Ramos (cell line): ENCODE results near the gene SRI.

ENCODE experiments used
- in situ Hi-C: fragments of 300-500 bp; cut with MboI; formaldehyde crosslinking; loops from one replicate; pipeline ENCODE4 v1.14.3; 2022; ENCODE audit warnings: low sequenced_read_pairs; ENCODE audit not compliant: unreplicated experiment

SRI gene

DNA sequence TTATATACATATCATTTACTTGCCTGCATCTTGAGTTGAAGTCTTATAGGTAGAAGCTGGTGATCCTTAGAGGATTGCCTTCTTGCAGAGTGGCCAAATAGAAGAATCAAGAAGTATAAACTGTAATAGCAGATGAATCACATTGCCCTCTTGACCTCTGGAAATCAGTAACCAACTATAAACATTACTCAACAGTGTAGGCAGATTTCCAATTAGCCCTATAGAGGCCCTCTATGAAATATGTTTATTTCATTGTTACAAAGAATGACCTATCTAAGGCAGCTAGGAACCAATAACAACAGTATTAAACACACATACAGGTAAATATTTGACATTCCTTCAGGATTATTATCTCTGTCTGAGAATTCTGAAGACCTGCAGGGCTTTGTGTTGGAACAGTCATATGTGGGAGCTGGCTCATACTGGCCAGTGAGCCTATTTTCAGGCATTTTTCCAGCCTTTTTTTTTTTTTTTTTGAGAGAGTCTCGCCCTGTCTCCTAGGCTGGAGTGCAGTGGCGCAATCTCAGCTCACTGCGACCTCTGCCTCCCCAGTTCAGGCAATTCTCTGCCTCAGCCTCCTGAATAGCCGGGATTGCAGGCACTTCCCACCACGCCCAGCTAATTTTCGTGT, 7.2 kb upstream of the SRI start:
- in situ Hi-C loops: no loop called here

GRCh38 chr7:88226201-88226600, 6.4 kb upstream of the SRI start:
- in situ Hi-C loops: no loop called here

DNA sequence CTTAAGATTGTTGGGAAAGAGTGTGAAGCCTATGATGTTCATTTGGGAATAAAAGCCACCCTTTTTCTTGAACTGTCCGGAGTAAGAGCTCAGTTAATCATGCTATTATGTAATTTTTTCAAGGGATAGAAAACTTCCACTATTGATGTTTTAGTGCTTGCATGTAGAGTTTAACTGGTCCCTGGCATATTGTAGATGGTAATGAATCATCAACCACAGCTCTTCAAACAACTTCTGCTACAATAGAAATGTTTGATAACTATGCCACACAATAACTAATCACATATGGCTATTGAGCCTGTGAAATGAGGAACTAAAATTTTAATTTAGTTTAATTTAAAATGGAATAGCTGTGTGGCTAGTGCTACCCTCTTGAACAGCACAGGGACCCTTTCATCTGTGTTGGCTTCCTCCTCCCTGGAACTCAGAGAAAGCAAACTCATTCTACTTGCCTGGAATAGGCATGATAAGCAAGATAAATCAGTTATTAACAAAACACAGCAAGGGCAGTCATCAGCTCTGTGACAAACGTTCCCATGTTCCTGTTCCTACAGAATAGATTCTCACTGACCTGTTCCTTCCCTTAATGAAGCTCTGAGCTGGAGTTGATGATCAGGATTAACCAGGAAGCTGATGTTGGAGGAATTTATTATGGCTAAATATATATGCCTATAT, 4.9 kb upstream of the SRI start:
- in situ Hi-C loops: no loop called here

GRCh38 chr7:88223265-88223664, 3.4 kb upstream of the SRI start:
- in situ Hi-C loops: no loop called here

DNA sequence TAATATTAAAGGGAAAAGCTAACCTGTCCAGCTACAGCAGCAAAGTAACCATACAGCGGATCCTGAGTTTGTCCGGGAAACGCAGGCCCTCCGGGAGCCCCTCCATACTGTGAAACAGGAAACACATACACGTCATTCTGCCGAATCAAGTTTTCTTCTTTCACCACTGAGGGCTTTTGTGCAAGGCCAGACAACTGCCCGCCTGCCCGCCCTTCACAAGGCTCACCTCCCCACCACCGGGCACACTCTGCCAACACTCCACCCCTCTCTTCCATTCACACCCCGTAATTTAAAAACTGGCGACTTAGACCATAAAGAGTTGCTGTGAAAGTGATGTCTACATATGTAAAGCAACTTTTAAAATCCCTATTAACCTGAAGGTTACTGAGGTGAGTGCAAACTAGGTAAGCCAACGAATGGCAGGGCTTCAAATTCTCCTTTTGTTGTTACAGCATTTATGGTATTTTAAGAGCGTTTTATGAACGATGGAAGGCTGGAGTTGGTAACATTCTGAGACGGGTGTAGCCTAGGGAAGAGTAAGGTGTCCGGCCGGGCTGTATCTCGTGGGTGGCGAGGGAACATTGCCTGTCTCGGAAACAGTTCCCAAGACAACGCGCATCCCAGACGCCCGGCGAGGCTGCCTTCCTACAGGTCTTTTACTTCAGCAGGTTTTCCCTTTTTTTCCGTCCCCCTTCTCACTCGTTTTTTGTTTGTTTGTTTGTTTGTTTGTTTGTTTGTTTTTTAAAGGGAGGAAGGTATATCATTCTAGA, 817 bp downstream of the SRI start:
- in situ Hi-C loops: no loop called here

DNA sequence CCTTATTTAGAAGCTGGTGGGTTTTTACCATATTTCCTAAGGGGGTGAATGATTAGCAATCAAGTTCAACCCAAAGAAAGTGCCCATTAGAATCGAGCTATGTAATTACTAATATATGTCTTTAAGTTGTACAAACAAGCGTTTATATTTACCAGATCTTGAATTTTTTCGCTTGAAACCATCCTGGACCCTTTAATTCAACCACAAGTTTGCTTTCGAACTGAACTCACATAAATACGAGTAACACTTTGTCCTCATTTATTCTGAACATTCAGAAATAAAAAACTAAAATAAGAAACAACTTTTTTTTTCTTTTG, 1.5 kb downstream of the SRI start:
- in situ Hi-C loops: no loop called here

GRCh38 chr7:88217675-88218428, 2.0 kb downstream of the SRI start:
- in situ Hi-C loops: no loop called here

- in situ Hi-C loops: no loop called here
These were observed 3.6 kb downstream of the SRI start for GRCh38 chr7:88216276-88216675.

DNA sequence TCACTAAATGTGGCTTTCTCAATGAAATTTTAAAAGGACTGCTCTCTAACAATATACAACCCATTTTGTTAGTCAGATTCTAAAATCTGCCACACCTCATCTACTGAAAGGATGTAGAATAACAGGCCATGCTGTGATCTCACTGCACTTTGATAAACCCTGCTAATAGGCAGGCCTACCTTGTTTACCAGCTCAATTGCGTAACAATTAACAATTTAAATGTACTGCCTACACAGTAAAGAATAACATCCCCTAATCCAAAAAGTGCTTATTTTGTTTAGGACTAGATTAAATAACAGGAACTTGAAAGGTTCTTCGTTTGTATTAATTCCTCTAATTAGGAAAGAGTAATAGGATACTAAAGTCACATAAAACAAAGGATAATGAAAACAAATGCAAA, 4.5 kb downstream of the SRI start:
- in situ Hi-C loops: no loop called here

DNA sequence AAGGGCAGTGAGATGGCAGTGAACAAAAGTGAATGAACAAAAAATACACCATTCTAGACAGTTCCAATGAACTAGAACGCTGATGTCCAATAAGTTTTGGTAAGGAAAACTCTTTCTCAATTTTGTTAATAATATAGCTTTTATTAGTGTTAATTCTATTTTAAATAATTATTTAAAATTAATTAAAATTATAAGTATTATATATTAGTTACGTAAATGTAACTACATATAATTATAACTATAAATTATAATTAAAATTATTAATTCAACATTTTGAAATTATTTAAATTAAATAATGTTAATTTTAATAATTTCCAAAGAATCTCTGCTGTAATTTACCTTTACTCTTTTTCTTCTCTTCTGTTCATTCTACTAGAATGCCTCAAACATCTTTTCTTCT, 5.4 kb downstream of the SRI start:
- in situ Hi-C loops: no loop called here

DNA sequence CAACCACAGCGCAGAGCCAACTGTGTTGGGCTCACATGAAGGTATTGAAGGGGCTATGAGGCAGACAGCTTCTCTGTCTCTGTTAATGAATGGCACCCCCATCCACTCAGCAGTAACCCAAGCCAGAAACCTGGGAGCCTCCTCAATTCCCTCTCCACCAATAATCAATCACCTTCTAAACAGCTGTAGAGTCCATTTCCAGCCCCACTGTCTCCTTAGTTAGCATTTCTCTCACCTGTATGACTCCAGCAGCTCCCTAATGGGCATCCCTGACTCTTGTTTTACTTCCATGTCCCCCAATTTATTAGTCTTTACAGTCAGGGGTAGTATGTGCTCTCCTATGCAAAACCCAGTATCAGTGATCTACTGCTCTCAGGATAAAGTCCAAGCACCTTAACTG, 6.9 kb downstream of the SRI start:
- in situ Hi-C loops: no loop called here

DNA sequence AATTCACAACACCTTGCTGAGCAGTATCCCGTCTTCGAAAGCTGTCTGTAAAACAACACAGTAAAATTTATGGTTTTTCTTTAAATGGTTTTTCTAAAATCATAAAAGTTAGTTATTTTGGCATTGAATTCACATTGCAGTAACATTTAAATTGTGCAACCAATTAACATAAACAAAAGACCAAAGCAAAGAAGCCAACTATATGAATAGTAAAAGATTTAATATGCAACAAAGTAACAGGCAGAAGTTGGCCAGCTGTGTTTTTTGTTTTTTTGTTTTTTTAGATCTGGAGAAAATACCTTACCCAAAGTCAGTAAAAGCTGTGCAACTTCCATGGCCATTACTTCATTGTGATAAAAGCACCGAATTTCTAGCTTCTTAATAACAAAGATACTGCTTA, 11.3 kb downstream of the SRI start:
- in situ Hi-C loops: no loop called here

DNA sequence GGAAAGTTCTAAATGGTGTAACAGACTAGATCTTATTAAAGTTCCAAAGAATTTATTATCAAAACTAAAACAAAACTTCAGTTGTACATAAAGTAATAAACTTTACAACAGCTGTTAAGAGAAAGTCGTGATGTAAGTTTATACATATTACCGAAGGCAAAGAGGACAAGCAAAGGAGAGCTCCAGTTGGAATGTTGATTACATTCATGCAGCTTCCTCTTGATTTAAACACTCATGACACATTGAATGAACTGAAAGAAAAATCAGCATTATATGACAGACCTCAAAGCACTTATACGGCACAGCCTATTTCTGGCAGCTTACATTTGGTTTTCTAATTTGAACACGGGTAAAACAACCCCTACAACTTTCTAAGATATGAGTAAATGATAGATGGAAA, 13.6 kb downstream of the SRI start:
- in situ Hi-C loops: no loop called here

DNA sequence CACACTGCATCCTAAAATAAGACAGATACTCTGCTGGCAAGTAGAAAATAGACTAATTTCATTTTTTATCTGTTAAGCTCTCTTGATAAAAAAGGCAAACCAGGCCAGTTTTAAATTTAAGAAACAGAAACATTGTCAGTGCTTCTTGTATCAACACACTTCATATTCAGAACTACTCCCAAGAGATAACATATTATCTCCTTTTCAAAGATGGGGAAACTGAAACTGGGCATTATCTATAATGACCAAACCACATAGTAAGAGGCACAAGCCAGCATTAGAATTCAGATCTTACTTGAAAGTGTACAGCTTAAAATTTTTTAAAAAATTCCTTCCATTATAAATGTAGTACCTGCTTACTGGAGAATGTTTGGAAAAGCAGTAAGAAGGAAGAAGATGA, 14.7 kb downstream of the SRI start:
- in situ Hi-C loops: no loop called here

DNA sequence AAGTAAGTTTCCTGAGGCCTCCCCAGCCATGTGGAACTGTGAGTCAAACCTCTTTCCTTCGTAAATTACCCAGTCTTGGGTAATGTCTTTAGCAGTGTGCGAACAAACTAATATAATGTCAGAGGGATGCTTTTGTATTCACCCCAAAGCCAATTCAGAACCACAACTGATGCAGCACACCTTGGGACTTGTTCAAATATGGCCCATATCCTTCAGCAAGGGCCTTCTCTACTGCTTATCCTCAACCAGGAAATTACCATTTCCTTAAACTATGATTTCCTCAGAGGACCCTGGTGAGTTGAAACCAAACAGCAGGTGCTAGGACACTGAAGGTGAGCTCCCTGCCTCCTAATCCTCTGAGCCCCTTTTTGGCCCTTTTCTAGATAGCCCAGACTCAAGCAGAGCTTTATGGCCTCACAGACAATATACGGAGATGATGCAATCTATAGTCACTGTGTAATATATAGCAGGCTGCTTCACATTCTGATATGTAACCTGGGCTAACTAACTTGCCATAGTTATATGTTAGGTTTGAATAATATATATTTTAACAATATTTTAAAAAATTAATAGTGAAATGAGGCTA, 15.2 kb downstream of the SRI start:
- in situ Hi-C loops: no loop called here

GRCh38 chr7:88203401-88203800, 16.4 kb downstream of the SRI start:
- in situ Hi-C loops: no loop called here

- in situ Hi-C loops: no loop called here
These were observed 17.0 kb downstream of the SRI start for GRCh38 chr7:88202799-88203198.

DNA sequence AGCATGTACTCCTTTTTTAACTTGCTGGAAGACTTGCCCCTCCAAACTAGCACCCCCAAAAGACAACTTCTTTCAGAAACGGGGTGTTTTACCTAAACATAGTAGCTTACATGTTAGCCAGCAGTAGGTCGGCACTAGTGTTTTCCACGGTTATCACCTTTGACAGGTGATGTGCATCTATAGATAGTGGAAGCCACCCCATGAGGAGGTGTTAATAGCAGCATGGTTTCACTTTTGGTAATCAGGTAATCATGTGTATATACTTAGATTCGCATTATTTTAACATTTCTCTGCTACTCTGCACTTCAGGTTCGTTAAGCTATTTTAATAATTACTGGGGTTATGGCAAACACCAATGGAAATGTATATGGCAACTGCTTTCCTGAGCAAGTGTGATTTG, 17.6 kb downstream of the SRI start:
- in situ Hi-C loops: no loop called here

- in situ Hi-C loops: no loop called here
These were observed 18.5 kb downstream of the SRI start for GRCh38 chr7:88201305-88201704.

GRCh38 chr7:88200789-88201188, 19.0 kb downstream of the SRI start:
- in situ Hi-C loops: no loop called here

GRCh38 chr7:88200261-88200660, 19.6 kb downstream of the SRI start:
- in situ Hi-C loops: no loop called here
